GM23338 (cell line): Measurements from ENCODE around the gene TTC33. TPM values are rescaled to one million over a fixed set of nuclear protein-coding genes. Genes with fewer than 3 reads are reported as not detected.

ENCODE experiments used
- ATAC-seq: fragments of 200-7000 bp; cut with Tn5 transposase; 3 replicates; pipeline ENCODE4 v1.9.1; 2020
- DNase-seq: peaks from one replicate; pipeline ENCODE4 v3.0.0-alpha.2; 2015; ENCODE audit warnings: low spot score
- H2AFZ ChIP-seq: fragments of 200-600 bp; sonication (generic); 2 replicates; pipeline ENCODE4 v1.8.0; 2016; ENCODE audit warnings: antibody characterized with exemption, mild to moderate bottlenecking, moderate library complexity
- H3F3A ChIP-seq: fragments of 200-600 bp; sonication (generic); replicated peaks from 2 replicates; pipeline ENCODE4 v1.8.0; 2017; ENCODE audit warnings: antibody characterized with exemption, mixed run types, low read depth
- H3K27ac ChIP-seq: fragments of 200-600 bp; sonication (generic); 2 replicates; pipeline ENCODE4 v1.6.1; 2016; ENCODE audit warnings: low read depth
- H3K27me3 ChIP-seq: fragments of 200-600 bp; sonication (generic); 2 replicates; pipeline ENCODE4 v1.8.0; 2016; ENCODE audit warnings: mild to moderate bottlenecking, mixed run types, moderate library complexity; ENCODE audit not compliant: insufficient read depth
- H3K36me3 ChIP-seq: fragments of 200-600 bp; sonication (generic); 2 replicates; pipeline ENCODE4 v1.8.0; 2016; ENCODE audit warnings: mild to moderate bottlenecking; ENCODE audit not compliant: insufficient read depth
- H3K4me1 ChIP-seq: fragments of 200-600 bp; sonication (generic); 2 replicates; pipeline ENCODE4 v1.8.0; 2016; ENCODE audit warnings: mild to moderate bottlenecking, moderate library complexity; ENCODE audit not compliant: insufficient read depth
- H3K4me2 ChIP-seq: fragments of 200-600 bp; sonication (generic); 2 replicates; pipeline ENCODE4 v1.7.1; 2017; ENCODE audit warnings: mixed run types
- H3K4me3 ChIP-seq: fragments of 200-600 bp; sonication (generic); 2 replicates; pipeline ENCODE4 v1.6.1; 2016; ENCODE audit warnings: mixed run types
- H3K79me2 ChIP-seq: fragments of 200-600 bp; sonication (generic); replicated peaks from 2 replicates; pipeline ENCODE4 v1.8.0; 2017; ENCODE audit warnings: mild to moderate bottlenecking; ENCODE audit not compliant: insufficient read depth
- H3K9me2 ChIP-seq: fragments of 200-600 bp; sonication (generic); 2 replicates; pipeline ENCODE4 v1.8.0; 2017; ENCODE audit not compliant: insufficient read depth
- H4K20me1 ChIP-seq: fragments of 200-600 bp; sonication (generic); replicated peaks from 2 replicates; pipeline ENCODE4 v1.8.0; 2017; ENCODE audit warnings: mild to moderate bottlenecking; ENCODE audit not compliant: insufficient read depth
- H3K27ac Mint-ChIP-seq: 2 replicates; pipeline ENCODE4 v1.8.0; 2020; ENCODE audit warnings: inconsistent platforms, mild to moderate bottlenecking, moderate library complexity, mixed read lengths
- H3K27me3 Mint-ChIP-seq: 3 replicates; pipeline ENCODE4 v1.8.0; 2022; ENCODE audit warnings: low read depth, mild to moderate bottlenecking, moderate library complexity, mixed read lengths, inconsistent platforms; ENCODE audit not compliant: insufficient read depth, poor library complexity
- H3K36me3 Mint-ChIP-seq: 3 replicates; pipeline ENCODE4 v1.8.0; 2021; ENCODE audit warnings: low read depth, mild to moderate bottlenecking, inconsistent platforms, moderate library complexity, mixed read lengths
- H3K4me1 Mint-ChIP-seq: 3 replicates; pipeline ENCODE4 v1.8.0; 2020; ENCODE audit warnings: mild to moderate bottlenecking, inconsistent platforms, mixed read lengths
- H3K4me3 Mint-ChIP-seq: 3 replicates; pipeline ENCODE4 v1.8.0; 2021; ENCODE audit warnings: moderate library complexity, mild to moderate bottlenecking, inconsistent platforms, mixed read lengths
- H3K9me3 Mint-ChIP-seq: 3 replicates; pipeline ENCODE4 v1.8.0; 2020; ENCODE audit warnings: moderate library complexity, mild to moderate bottlenecking, inconsistent platforms, mixed read lengths
- EZH2 ChIP-seq: fragments of 200-600 bp; sonication (generic); IDR thresholded peaks from one replicate; pipeline ENCODE4 v1.8.0; 2017; ENCODE audit warnings: antibody characterized with exemption, mild to moderate bottlenecking, low read depth; ENCODE audit not compliant: unreplicated experiment
- EZH2phosphoT487 ChIP-seq: fragments of 200-600 bp; sonication (generic); IDR thresholded peaks from one replicate; pipeline ENCODE4 v1.8.1; 2018; ENCODE audit warnings: antibody characterized with exemption; ENCODE audit not compliant: unreplicated experiment
- JUNB ChIP-seq: IDR thresholded peaks from one replicate; pipeline ENCODE4 v1.6.1; 2016; ENCODE audit warnings: antibody characterized with exemption; ENCODE audit not compliant: unreplicated experiment
- POLR2AphosphoS5 ChIP-seq: IDR thresholded peaks from 2 replicates; pipeline ENCODE4 v1.6.1; 2016; ENCODE audit warnings: antibody characterized with exemption, low read depth
- STAT1 ChIP-seq: IDR thresholded peaks from one replicate; pipeline ENCODE4 v1.6.1; 2016; ENCODE audit warnings: antibody characterized with exemption; ENCODE audit not compliant: unreplicated experiment
- ZNF114 ChIP-seq: fragments of 250-450 bp; sonication (Bioruptor Pico); IDR thresholded peaks from 2 replicates; pipeline ENCODE4 v1.5.0; 2020; ENCODE audit warnings: mild to moderate bottlenecking, moderate library complexity
- ZNF331 ChIP-seq: fragments of 250-450 bp; sonication (Bioruptor Pico); IDR thresholded peaks from 2 replicates; pipeline ENCODE4 v1.5.0; 2020; ENCODE audit warnings: low read depth, mild to moderate bottlenecking, moderate library complexity
- polyA plus RNA-seq: library from polyadenylated mRNA; unstranded; fragments of >200 nt; fragmentation: Nextera tagmentation; extraction: Ambion mirVana; gene quantifications from 2 replicates; pipeline ENCODE4 v1.2.1, GENCODE V29; 2016
- total RNA-seq: library from RNA; depleted of rRNA; stranded (reverse); fragments of >200 nt; shearing (Covaris generic); gene quantifications from 2 replicates; pipeline ENCODE4 v1.2.3, GENCODE V29; 2014
- TF ChIP-seq, protein P1 (sequence below): IDR thresholded peaks from one replicate; pipeline ENCODE4 v1.6.1; 2018; ENCODE audit warnings: antibody characterized with exemption; ENCODE audit not compliant: unreplicated experiment
- TF ChIP-seq, protein P2 (sequence below): fragments of 250-450 bp; sonication (Bioruptor Pico); IDR thresholded peaks from 2 replicates; pipeline ENCODE4 v1.5.0; 2020; ENCODE audit warnings: mild to moderate bottlenecking, moderate library complexity
- TF ChIP-seq, protein P3 (sequence below): IDR thresholded peaks from 2 replicates; pipeline ENCODE4 v1.6.1; 2016; ENCODE audit warnings: antibody characterized with exemption
- TF ChIP-seq, protein P4 (sequence below), 2 experiments: fragments of 200-600 bp in 1 of 2; sonication (generic) in 1 of 2; conservative IDR thresholded peaks; 2 replicates each; pipeline versions ENCODE4 v1.5.1 to v1.6.1; 2016 to 2017; ENCODE audit warnings: antibody characterized with exemption in 2 of 2, low read depth in 2 of 2, mild to moderate bottlenecking in 2 of 2, moderate library complexity in 1 of 2

Gene TTC33
- total and polyA plus RNA-seq, 2 experiments from 2014 or later = 4.1 to 11.5 TPM

DNA sequence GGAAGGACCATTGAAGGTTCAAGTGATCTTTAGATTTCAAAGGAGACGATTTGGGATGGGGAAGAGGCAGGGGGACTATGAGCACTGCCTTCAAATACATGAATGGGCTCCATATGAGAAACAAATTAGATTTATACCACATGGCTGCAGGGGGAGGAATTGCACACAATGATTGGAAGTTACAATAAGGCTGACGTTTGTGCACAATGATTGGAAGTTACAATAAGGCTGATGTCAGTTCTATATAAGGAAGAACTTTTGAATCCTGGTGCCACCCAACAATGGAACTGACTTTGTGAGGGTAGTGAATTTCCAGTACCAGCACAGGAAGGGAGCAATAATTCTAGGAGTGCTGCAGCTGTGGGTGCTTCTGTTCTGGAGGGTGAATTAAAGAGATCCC, 171.7 kb downstream of the TTC33 start:
- Mint-ChIP-seq H3K27me3 (no peaks in the 10 kb centered on the region), H3K4me3 (no peak overlapping the region)
- no peaks in the 10 kb centered on the region for H3K9me2 ChIP-seq

More for the DNA sequence above, 171.7 kb downstream of the TTC33 start:
- no peaks in the 10 kb centered on the region for H3K36me3 Mint-ChIP-seq
- H3K27ac Mint-ChIP-seq = no peak overlapping the region
- H2AFZ ChIP-seq = no peak overlapping the region
- H3K4me2 ChIP-seq = no peak overlapping the region
- H3K9me3 Mint-ChIP-seq = no peaks in the 10 kb centered on the region
- H3K4me1 ChIP-seq = no peaks in the 10 kb centered on the region
- TF ChIP-seq STAT1 = no peak
- TF ChIP-seq, protein P1, sequence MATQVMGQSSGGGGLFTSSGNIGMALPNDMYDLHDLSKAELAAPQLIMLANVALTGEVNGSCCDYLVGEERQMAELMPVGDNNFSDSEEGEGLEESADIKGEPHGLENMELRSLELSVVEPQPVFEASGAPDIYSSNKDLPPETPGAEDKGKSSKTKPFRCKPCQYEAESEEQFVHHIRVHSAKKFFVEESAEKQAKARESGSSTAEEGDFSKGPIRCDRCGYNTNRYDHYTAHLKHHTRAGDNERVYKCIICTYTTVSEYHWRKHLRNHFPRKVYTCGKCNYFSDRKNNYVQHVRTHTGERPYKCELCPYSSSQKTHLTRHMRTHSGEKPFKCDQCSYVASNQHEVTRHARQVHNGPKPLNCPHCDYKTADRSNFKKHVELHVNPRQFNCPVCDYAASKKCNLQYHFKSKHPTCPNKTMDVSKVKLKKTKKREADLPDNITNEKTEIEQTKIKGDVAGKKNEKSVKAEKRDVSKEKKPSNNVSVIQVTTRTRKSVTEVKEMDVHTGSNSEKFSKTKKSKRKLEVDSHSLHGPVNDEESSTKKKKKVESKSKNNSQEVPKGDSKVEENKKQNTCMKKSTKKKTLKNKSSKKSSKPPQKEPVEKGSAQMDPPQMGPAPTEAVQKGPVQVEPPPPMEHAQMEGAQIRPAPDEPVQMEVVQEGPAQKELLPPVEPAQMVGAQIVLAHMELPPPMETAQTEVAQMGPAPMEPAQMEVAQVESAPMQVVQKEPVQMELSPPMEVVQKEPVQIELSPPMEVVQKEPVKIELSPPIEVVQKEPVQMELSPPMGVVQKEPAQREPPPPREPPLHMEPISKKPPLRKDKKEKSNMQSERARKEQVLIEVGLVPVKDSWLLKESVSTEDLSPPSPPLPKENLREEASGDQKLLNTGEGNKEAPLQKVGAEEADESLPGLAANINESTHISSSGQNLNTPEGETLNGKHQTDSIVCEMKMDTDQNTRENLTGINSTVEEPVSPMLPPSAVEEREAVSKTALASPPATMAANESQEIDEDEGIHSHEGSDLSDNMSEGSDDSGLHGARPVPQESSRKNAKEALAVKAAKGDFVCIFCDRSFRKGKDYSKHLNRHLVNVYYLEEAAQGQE = no peak
- TF ChIP-seq, protein P2, sequence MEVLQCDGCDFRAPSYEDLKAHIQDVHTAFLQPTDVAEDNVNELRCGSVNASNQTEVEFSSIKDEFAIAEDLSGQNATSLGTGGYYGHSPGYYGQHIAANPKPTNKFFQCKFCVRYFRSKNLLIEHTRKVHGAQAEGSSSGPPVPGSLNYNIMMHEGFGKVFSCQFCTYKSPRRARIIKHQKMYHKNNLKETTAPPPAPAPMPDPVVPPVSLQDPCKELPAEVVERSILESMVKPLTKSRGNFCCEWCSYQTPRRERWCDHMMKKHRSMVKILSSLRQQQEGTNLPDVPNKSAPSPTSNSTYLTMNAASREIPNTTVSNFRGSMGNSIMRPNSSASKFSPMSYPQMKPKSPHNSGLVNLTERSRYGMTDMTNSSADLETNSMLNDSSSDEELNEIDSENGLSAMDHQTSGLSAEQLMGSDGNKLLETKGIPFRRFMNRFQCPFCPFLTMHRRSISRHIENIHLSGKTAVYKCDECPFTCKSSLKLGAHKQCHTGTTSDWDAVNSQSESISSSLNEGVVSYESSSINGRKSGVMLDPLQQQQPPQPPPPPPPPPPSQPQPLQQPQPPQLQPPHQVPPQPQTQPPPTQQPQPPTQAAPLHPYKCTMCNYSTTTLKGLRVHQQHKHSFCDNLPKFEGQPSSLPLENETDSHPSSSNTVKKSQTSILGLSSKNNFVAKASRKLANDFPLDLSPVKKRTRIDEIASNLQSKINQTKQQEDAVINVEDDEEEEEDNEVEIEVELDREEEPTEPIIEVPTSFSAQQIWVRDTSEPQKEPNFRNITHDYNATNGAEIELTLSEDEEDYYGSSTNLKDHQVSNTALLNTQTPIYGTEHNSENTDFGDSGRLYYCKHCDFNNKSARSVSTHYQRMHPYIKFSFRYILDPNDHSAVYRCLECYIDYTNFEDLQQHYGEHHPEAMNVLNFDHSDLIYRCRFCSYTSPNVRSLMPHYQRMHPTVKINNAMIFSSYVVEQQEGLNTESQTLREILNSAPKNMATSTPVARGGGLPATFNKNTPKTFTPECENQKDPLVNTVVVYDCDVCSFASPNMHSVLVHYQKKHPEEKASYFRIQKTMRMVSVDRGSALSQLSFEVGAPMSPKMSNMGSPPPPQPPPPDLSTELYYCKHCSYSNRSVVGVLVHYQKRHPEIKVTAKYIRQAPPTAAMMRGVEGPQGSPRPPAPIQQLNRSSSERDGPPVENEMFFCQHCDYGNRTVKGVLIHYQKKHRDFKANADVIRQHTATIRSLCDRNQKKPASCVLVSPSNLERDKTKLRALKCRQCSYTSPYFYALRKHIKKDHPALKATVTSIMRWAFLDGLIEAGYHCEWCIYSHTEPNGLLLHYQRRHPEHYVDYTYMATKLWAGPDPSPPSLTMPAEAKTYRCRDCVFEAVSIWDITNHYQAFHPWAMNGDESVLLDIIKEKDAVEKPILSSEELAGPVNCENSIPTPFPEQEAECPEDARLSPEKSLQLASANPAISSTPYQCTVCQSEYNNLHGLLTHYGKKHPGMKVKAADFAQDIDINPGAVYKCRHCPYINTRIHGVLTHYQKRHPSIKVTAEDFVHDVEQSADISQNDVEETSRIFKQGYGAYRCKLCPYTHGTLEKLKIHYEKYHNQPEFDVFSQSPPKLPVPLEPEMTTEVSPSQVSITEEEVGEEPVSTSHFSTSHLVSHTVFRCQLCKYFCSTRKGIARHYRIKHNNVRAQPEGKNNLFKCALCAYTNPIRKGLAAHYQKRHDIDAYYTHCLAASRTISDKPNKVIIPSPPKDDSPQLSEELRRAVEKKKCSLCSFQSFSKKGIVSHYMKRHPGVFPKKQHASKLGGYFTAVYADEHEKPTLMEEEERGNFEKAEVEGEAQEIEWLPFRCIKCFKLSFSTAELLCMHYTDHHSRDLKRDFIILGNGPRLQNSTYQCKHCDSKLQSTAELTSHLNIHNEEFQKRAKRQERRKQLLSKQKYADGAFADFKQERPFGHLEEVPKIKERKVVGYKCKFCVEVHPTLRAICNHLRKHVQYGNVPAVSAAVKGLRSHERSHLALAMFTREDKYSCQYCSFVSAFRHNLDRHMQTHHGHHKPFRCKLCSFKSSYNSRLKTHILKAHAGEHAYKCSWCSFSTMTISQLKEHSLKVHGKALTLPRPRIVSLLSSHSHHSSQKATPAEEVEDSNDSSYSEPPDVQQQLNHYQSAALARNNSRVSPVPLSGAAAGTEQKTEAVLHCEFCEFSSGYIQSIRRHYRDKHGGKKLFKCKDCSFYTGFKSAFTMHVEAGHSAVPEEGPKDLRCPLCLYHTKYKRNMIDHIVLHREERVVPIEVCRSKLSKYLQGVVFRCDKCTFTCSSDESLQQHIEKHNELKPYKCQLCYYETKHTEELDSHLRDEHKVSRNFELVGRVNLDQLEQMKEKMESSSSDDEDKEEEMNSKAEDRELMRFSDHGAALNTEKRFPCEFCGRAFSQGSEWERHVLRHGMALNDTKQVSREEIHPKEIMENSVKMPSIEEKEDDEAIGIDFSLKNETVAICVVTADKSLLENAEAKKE = no peak
- TF ChIP-seq, protein P3, sequence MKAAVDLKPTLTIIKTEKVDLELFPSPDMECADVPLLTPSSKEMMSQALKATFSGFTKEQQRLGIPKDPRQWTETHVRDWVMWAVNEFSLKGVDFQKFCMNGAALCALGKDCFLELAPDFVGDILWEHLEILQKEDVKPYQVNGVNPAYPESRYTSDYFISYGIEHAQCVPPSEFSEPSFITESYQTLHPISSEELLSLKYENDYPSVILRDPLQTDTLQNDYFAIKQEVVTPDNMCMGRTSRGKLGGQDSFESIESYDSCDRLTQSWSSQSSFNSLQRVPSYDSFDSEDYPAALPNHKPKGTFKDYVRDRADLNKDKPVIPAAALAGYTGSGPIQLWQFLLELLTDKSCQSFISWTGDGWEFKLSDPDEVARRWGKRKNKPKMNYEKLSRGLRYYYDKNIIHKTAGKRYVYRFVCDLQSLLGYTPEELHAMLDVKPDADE = no peak
- TF ChIP-seq, protein P4, sequence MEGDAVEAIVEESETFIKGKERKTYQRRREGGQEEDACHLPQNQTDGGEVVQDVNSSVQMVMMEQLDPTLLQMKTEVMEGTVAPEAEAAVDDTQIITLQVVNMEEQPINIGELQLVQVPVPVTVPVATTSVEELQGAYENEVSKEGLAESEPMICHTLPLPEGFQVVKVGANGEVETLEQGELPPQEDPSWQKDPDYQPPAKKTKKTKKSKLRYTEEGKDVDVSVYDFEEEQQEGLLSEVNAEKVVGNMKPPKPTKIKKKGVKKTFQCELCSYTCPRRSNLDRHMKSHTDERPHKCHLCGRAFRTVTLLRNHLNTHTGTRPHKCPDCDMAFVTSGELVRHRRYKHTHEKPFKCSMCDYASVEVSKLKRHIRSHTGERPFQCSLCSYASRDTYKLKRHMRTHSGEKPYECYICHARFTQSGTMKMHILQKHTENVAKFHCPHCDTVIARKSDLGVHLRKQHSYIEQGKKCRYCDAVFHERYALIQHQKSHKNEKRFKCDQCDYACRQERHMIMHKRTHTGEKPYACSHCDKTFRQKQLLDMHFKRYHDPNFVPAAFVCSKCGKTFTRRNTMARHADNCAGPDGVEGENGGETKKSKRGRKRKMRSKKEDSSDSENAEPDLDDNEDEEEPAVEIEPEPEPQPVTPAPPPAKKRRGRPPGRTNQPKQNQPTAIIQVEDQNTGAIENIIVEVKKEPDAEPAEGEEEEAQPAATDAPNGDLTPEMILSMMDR (conservative IDR thresholded peaks at IDR 0.05; ENCODE audit: low read depth in 2 of 2) = no peak
- TF ChIP-seq EZH2phosphoT487 = no peak
- TF ChIP-seq ZNF331 = no peak
- TF ChIP-seq POLR2AphosphoS5 = no peak
- TF ChIP-seq JUNB = no peak
- no peak for TF ChIP-seq ZNF114 (CRISPR knock-in tag)
- TF ChIP-seq EZH2 = no peak
- no peaks in the 10 kb centered on the region for H4K20me1 ChIP-seq
- H3K36me3 ChIP-seq = no peaks in the 10 kb centered on the region
- H3K27ac ChIP-seq = no peak overlapping the region
- H3K79me2 ChIP-seq = no peaks in the 10 kb centered on the region
- no peak for DNase-seq
- no peak for ATAC-seq
- H3K4me3 ChIP-seq = no peak overlapping the region
- H3F3A ChIP-seq = no peaks in the 10 kb centered on the region
- no peaks in the 10 kb centered on the region for H3K27me3 ChIP-seq
- H3K4me1 Mint-ChIP-seq = no peaks in the 10 kb centered on the region
